Memory B cell (primary cell): ENCODE results near the gene CCDC154.

Source experiments
- ATAC-seq: fragments of 150-1000 bp; cut with Tn5 transposase; 2 replicates; pipeline ENCODE4 v1.10.0; 2021; ENCODE audit warnings: low read depth, mild to moderate bottlenecking, moderate library complexity
- DNase-seq, 2 donors: peaks; one replicate each; pipeline ENCODE4 v3.0.0; 2022; ENCODE audit warnings: low spot score in 2 of 2
- H3K27ac Mint-ChIP-seq: one replicate; pipeline ENCODE4 v1.8.0; 2022; ENCODE audit warnings: mild to moderate bottlenecking, moderate library complexity, mixed read lengths
- H3K27me3 Mint-ChIP-seq: one replicate; pipeline ENCODE4 v1.8.0; 2022; ENCODE audit warnings: mixed read lengths
- H3K36me3 Mint-ChIP-seq: one replicate; pipeline ENCODE4 v1.8.0; 2022; ENCODE audit warnings: mild to moderate bottlenecking, mixed read lengths
- H3K4me1 Mint-ChIP-seq: one replicate; pipeline ENCODE4 v1.8.0; 2022; ENCODE audit warnings: mixed read lengths
- H3K4me3 Mint-ChIP-seq: one replicate; pipeline ENCODE4 v1.8.0; 2022; ENCODE audit warnings: mild to moderate bottlenecking, moderate library complexity, mixed read lengths
- H3K9me3 Mint-ChIP-seq: one replicate; pipeline ENCODE4 v1.8.0; 2022; ENCODE audit warnings: mixed read lengths

Gene CCDC154

DNA sequence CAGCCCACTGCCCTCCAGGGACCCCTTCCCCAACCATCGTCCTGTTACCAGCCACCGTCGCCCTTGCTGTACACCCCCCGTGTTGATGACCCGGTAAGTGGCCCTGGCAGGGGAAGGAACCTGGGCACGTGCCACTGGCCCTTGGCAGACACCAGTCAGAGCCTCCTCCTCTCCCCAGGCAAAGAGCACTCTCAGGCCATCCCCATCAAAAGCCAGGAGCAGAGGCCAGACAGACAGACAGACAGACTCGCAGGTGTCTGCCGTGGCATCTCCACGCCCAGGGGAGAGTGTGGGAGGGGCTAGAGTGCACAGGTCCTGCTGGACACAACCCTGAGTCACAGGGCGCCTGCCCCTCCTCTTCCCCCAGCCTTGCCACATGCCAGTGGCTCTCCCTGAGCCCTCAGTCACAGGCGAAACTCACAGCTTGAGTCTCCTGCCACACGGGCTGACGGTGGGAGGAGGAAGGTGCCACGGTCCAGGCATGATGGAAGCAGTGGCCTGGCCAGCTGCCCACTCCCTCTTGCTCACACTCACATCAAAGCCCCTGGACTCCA is 22.7 kb upstream of the CCDC154 start:
- no peak for ATAC-seq
- H3K36me3 Mint-ChIP-seq = peaks cover 5% of the 10 kb centered on the region
- peak overlapping the region; percentile 67 for H3K27ac Mint-ChIP-seq

DNA sequence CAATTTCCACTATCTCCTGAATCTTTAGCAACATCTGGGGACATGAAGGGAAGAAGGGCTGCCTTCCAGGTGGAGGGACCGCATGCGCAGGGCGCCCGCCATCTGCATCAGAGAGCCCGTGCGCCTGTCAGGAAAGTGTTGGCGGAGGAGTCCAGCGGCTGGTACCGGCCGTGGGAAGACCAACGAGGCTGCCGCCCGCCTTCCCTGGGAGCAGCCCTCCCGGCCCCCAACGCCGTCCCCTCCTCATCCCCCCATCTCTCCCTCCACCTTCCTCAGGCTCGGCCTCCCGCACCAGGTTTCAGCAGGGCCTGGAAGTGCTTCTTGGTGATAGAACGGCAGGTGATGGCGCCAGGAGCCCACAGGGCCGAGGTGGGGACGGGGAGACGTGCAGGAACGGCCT is 21.7 kb upstream of the CCDC154 start:
- Mint-ChIP-seq H3K27ac (no peak overlapping the region), H3K4me3 (no peak overlapping the region), H3K4me1 (peaks cover 20% of the 10 kb centered on the region), H3K36me3 (peaks cover 9% of the 10 kb centered on the region), H3K9me3 (no peaks in the 10 kb centered on the region), H3K27me3 (no peaks in the 10 kb centered on the region)
- ATAC-seq (no peak), DNase-seq (no peak)

More for the DNA sequence above, 22.7 kb upstream of the CCDC154 start:
- peaks cover 29% of the 10 kb centered on the region for H3K4me1 Mint-ChIP-seq
- H3K4me3 Mint-ChIP-seq = no peak overlapping the region
- no peaks in the 10 kb centered on the region for H3K9me3 Mint-ChIP-seq
- DNase-seq = no peak
- no peaks in the 10 kb centered on the region for H3K27me3 Mint-ChIP-seq

DNA sequence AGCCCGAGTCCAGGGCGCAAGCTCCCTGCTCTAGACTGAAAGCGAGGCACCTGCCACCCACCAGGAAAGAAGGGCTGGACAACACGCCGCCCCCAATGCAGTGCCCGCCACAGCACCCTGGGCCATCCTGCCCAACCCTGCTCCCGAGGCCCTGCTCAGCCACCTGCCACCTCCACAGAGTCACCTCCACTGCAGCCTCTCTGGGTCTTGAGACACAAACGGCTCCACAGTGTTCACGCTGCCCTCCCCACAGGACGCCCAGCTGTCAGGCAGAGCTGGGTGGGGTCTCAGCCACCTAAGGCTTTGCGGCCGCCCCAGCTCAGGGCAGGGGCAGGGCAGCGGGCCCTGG is 21.2 kb upstream of the CCDC154 start:
- Mint-ChIP-seq H3K36me3 (peaks cover 9% of the 10 kb centered on the region), H3K4me1 (peaks cover 15% of the 10 kb centered on the region), H3K27me3 (no peaks in the 10 kb centered on the region), H3K4me3 (no peak overlapping the region), H3K9me3 (no peaks in the 10 kb centered on the region), H3K27ac (no peak overlapping the region)
- ATAC-seq = no peak
- no peak for DNase-seq

DNA sequence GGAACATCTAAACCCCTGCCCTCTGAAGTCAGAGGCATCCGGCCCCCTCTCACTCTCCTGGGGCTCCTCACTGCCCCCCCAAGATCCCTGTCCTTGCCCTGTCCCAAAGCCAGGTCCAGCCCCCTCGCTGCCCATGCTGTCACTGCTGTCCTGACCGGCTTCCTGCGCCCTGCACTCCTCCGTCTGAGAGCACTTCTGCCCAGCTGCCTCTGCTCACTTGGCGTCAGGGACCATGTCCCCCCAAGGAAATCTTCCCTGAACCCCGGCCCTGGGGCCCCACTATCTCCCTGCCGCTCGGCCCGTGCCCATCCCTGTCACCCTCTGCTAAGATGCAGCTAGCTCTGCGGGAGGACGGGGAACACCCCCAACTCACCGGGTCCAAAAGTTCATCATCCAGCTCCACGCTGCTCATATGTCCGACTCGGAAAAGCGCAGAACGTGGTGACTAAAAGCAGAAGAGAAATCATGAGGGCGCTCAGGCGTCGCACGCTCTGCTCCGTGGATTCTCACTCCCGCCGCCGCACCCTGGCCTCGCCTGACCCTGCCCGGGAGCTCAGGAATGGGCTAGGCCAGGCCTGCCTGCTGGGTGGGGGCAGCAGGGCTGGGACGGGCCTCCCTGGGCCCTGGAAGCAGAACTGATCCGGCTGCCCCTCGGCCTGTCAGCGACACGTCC is 20.7 kb upstream of the CCDC154 start:
- Mint-ChIP-seq H3K9me3 (no peaks in the 10 kb centered on the region), H3K4me3 (no peak overlapping the region), H3K36me3 (peaks cover 9% of the 10 kb centered on the region), H3K27me3 (no peaks in the 10 kb centered on the region), H3K27ac (no peak overlapping the region), H3K4me1 (peaks cover 13% of the 10 kb centered on the region)
- no peak for DNase-seq
- no peak for ATAC-seq

DNA sequence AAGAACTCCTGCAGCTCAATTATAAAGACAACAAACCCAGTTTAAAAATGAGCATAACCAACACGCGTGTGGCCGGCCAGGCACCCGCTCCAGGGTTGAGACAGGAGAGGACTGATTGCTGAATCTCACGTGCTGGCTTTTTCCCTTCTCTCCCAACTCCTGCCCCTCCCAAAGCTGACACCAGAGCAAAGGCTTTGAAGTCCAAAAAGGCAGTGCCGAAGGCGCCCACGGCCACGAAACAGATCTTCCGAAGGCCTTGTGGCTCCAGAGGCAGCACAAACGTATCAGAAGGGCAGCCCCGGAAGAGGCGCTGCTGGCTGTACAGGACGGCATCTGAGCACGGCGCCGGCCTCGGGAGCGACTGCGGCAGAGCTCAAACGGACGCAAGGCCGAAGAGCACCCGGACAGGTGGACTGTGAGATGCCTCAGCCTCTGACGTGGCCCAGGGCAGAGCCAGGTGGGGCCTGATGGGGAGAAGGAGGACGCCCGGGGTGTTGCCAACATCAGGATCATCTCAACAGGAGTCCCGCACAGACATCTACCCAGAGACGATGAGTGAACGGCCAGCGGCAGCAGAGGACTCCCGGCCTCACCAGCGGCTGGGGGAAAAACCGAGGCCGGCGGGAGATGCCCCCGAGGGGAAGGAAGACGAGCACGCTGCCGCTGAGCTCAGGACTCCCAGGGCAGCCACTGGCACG is 20.0 kb upstream of the CCDC154 start:
- Mint-ChIP-seq H3K4me1 (peaks cover 12% of the 10 kb centered on the region), H3K4me3 (no peak overlapping the region), H3K27me3 (no peaks in the 10 kb centered on the region), H3K27ac (no peak overlapping the region), H3K9me3 (no peaks in the 10 kb centered on the region), H3K36me3 (peaks cover 13% of the 10 kb centered on the region)
- DNase-seq = no peak
- ATAC-seq = no peak

DNA sequence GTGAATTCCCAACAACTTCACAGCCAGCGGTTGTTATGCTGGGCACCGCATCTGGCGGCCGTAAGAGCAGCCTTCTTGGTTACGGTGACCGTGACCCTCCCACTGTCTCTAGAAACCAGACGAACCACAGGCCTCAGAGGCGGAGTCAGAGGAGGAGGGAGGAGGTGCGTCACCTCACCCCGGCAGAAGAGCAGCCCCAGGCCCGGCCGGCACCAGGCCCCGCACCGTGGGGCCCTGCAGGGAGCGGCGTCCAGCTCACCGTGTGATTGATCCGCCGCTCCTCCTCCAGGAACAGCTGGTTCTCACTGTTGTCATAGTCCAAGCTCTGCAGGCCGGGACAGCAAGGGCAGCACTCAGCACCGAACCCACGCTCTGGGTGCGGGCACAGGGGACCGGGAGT is 16.8 kb upstream of the CCDC154 start:
- no peak for DNase-seq
- no peaks in the 10 kb centered on the region for H3K9me3 Mint-ChIP-seq
- H3K4me3 Mint-ChIP-seq = no peak overlapping the region
- H3K27me3 Mint-ChIP-seq = no peaks in the 10 kb centered on the region
- peak overlapping the region; percentile 100 for H3K27ac Mint-ChIP-seq
- no peak for ATAC-seq
- H3K4me1 Mint-ChIP-seq = peaks cover 17% of the 10 kb centered on the region
- H3K36me3 Mint-ChIP-seq = peaks cover 22% of the 10 kb centered on the region

DNA sequence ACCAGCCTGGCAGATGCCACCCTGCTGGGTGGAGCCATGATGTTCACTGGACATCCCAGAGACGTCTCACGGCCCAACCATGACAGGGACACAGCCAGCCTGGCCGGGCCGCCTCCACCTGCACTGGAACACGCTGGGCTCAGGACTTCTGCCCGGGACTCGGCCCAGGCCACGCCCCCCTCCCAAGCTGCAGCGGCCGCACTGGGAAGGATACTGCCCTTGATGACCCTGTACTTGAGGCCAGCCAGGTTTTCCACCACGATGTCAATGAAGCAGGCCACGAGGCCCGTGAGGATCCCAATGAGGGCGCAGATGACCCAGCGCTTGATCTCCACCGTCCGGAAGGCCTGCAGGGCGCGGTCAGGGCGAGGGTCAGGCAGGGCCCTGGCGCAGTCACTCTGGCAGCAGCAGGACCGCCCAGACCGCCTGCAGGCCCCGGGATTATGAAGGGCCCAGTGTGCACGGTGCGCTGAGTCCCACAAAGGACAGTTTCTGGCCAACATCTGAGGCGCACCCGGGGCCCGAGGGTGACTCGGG is 16.3 kb upstream of the CCDC154 start:
- H3K4me1 Mint-ChIP-seq = peaks cover 17% of the 10 kb centered on the region
- peaks cover 22% of the 10 kb centered on the region for H3K36me3 Mint-ChIP-seq
- H3K9me3 Mint-ChIP-seq = no peaks in the 10 kb centered on the region
- DNase-seq (no peak), ATAC-seq (no peak)
- peak overlapping the region; percentile 100 for H3K27ac Mint-ChIP-seq
- H3K4me3 Mint-ChIP-seq = no peak overlapping the region
- H3K27me3 Mint-ChIP-seq = no peaks in the 10 kb centered on the region

DNA sequence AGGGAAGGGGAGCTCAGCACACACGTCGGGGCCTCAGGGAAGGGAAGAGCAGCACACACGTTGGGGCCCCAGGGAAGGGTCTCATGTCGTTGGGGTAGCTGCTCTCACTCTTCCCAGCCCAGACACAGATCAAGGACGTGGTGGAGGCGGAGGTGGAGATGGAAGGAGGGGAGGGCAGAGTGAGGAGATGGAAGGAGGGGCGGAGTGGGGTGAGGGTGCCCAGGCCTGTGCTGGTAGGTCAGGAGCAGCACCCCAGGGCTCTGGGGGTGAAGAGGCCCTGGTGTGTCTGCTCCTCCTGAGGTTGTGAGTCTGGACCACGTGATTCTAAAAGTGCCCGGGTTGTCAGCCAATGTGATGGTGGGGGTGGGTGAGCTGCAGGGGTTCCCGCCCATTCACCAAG is 15.6 kb upstream of the CCDC154 start:
- Mint-ChIP-seq H3K9me3 (no peaks in the 10 kb centered on the region), H3K36me3 (peaks cover 20% of the 10 kb centered on the region), H3K27ac (peak overlapping the region; percentile 100), H3K4me3 (no peak overlapping the region), H3K4me1 (peaks cover 17% of the 10 kb centered on the region), H3K27me3 (no peaks in the 10 kb centered on the region)
- DNase-seq (no peak), ATAC-seq (no peak)

DNA sequence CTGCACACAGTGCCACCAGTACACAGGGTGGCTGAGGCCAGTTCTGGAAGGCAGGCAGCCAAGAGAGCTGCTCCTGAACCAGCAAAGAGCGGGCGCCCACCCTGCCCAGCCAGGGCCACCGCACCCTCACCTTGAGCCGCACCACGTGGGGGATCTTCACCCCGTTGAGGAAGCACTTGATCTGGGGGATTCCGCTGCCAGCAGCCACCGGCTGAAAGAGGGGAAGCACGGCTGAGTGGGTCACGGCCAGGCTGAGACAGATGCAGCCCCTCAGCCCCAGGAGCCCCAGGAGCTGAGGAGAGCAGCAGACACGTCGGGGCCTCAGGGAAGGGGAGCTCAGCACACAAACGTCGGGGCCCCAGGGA is 14.6 kb upstream of the CCDC154 start:
- Mint-ChIP-seq H3K9me3 (no peaks in the 10 kb centered on the region), H3K4me3 (peak overlapping the region; percentile 78), H3K4me1 (peaks cover 17% of the 10 kb centered on the region), H3K36me3 (peaks cover 22% of the 10 kb centered on the region), H3K27ac (peak overlapping the region; percentile 100), H3K27me3 (no peaks in the 10 kb centered on the region)
- DNase-seq (peak; percentile 85 to 86), ATAC-seq (peak; percentile 93)

DNA sequence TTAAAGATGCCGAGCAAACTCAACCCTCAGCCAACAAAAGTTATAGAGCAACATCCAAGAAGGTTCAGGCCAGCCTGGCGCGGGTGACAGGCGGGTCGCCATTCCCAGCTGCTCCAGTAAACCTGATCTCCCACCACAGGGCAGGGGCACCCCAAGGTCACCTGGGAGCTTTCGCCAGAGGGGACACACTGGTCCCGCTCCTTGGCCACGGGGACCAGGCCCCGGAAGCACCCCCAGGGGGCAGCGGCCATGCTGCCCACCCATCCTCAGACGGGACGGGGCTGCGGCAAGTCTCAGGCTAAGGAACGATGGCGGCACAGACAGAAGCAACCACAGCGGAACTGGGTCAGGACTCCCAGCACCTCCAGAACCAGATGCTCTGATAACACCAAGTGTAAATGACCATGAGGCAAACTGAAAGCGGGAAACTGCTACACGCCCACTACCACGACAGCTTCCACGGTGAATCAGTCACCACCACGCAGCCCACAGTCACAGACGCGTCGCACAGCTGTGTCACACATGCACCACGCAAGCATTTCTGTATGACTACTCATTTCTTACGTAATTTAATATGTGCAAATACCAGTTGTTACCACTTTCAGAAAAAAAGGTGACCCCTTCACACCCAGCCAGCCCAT is 14.1 kb upstream of the CCDC154 start:
- Mint-ChIP-seq H3K9me3 (no peaks in the 10 kb centered on the region), H3K27ac (peak overlapping the region; percentile 100), H3K27me3 (no peaks in the 10 kb centered on the region), H3K36me3 (peaks cover 22% of the 10 kb centered on the region), H3K4me3 (peak overlapping the region; percentile 33), H3K4me1 (peaks cover 17% of the 10 kb centered on the region)
- DNase-seq (no peak), ATAC-seq (peak; percentile 71)

DNA sequence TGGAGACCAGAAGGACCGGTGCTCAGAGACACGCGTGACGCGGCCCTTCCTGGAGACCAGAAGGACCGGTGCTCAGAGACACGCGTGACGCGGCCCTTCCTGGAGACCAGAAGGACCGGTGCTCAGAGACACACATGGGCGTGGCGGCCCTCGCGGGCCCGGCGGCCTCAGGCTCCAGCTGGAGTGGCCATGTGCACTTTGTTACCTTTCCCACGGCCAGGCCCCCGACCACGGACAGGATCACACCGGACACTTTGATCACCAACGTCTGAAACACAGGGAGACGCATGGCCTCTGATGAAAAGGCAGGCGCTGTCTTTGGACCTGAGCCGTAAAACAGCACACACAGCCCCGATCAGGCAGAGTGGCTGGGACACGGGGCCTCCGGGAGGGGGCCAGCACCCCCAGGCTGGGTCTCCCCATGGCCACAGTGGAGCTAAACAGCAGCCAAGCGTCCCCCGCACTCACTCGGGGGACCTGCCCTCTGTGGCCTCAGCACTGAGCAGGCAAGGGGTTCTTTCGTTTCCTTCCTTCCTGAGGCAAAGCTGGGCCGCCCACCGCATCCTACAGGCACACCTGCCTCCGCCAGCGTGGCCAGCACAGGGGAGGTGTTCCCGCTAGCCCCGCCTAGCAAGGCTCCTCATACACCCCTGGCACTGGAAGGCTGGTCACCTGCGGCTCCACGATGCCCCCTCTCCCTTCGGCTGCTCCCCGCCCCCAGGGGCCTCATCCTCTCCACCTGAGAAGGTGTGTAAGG is 13.3 kb upstream of the CCDC154 start:
- no peaks in the 10 kb centered on the region for H3K27me3 Mint-ChIP-seq
- no peak for ATAC-seq
- peak overlapping the region; percentile 100 for H3K27ac Mint-ChIP-seq
- H3K9me3 Mint-ChIP-seq = no peaks in the 10 kb centered on the region
- peaks cover 17% of the 10 kb centered on the region for H3K4me1 Mint-ChIP-seq
- no peak overlapping the region for H3K4me3 Mint-ChIP-seq
- no peak for DNase-seq
- peaks cover 19% of the 10 kb centered on the region for H3K36me3 Mint-ChIP-seq

DNA sequence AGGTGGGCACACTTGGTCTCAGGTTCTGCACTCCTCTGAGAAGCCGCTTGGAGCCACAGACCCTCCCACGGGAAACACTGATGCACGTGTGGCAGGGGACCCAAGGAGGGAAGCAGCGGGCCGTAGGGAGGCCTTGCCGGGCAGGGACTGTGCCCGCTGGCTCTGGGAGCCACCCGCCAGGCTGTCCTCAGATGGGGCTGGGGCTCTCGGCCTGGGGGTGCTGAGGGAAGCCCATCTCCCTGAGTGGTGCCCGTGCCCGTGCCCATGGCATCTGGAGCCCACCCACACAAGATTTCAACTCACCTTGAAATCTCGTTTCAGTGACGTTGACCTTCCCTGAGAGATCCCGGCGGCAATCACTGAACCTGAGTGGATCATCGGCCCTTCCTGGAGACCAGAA is 12.6 kb upstream of the CCDC154 start:
- peaks cover 22% of the 10 kb centered on the region for H3K36me3 Mint-ChIP-seq
- H3K4me1 Mint-ChIP-seq = peaks cover 17% of the 10 kb centered on the region
- ATAC-seq (no peak), DNase-seq (no peak)
- H3K4me3 Mint-ChIP-seq = no peak overlapping the region
- H3K9me3 Mint-ChIP-seq = no peaks in the 10 kb centered on the region
- H3K27me3 Mint-ChIP-seq = no peaks in the 10 kb centered on the region
- H3K27ac Mint-ChIP-seq = peak overlapping the region; percentile 50

DNA sequence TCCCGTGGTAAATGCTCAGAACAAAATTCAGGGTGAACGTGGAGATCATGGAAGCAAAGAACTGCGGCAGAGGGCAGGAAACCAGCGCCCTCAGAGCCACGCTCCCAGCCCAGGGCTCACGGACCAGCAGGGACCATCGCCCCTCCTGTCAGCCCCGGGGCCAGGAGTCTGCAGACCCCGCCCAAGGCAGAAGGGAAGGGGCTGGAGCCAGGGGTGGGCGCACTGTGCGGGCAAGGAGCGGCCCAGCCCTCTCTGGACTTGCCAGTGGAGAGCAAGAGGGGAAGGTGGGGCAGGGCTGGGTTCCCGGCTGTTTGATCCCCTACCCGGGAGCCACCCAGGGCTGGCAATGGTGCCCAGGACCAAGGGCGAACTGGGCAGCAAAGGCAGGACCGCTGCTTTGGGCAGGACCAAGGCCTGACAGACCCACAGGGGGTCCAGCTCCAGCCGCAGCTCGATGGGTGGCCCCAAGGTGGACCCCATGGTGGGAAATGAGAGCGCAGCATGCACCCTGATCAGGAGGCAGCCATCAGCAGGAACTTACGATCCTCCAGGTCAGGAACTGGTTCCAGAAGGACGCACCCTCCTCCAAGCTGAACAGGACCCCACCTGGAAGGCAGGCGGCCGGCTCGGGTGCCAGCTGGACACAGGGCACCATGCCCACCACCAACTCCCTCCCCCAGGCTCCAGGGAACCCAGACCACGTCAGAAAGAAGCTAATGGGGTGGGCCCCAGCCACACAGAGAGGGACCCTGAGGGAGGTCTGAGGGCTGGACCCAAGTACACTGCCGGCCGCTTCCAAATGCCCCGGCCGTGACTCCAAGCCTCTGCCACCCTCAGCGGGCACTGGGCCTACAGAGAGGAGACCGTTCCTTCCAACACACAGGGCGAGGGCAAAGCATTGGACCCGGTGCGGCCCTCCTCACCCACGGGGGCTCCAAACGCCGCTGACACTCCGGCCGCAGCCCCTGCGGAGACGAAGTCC is 11.1 kb upstream of the CCDC154 start:
- Mint-ChIP-seq H3K4me3 (no peak overlapping the region), H3K27ac (no peak overlapping the region), H3K36me3 (peaks cover 23% of the 10 kb centered on the region), H3K9me3 (no peaks in the 10 kb centered on the region), H3K4me1 (peaks cover 17% of the 10 kb centered on the region), H3K27me3 (no peaks in the 10 kb centered on the region)
- DNase-seq (no peak), ATAC-seq (no peak)
